Endothelial cell of umbilical vein (primary cell): ENCODE results near the gene CFAP68. TPM values are rescaled to one million over a fixed set of nuclear protein-coding genes. Genes with fewer than 3 reads are reported as not detected.

Experiments
- BruUV-seq: library from RNA; stranded (reverse); fragments of 400-500 nt; replicated peaks from 2 replicates; lab custom pipeline; 2021; lab: Mats Ljungman, UMichigan
- CTCF ChIA-PET: fragments of 300-600, 350-600 bp; sonication (Branson Sonifier 250); formaldehyde crosslinking; loops from one replicate; lab custom pipeline; 2021; ENCODE audit warnings: antibody characterized with exemption, inconsistent platforms; lab: Charles Lee
- POLR2A ChIA-PET: fragments of 300-600, 350-600 bp; sonication (Branson Sonifier 250); formaldehyde crosslinking; loops from one replicate; lab custom pipeline; 2021; ENCODE audit warnings: antibody characterized with exemption, inconsistent platforms; lab: Charles Lee
- DNase-seq: peaks from one replicate; pipeline ENCODE4 v3.0.0-alpha.2; 2011; ENCODE audit warnings: low read depth, low spot score
- FAIRE-seq: peaks from 2 replicates; lab custom pipeline; 2011; peaks lifted over from hg19 to GRCh38; lab: Jason Lieb, UNC
- H2AFZ ChIP-seq: 2 replicates; pipeline ENCODE4 v1.6.0; 2012; ENCODE audit warnings: low read depth, low read length, control low read depth, inconsistent platforms
- H3K27ac ChIP-seq: 2 replicates; pipeline ENCODE4 v1.5.1; 2011; ENCODE audit warnings: low read depth, mild to moderate bottlenecking, control low read depth, low read length, moderate library complexity; ENCODE audit not compliant: insufficient read depth
- H3K27me3 ChIP-seq, 2 experiments: 2 replicates each; pipeline versions ENCODE4 v1.6.0 to v1.6.1; 2011; ENCODE audit warnings: low read length in 2 of 2, mixed read lengths in 1 of 2; ENCODE audit not compliant: control insufficient read depth in 2 of 2, insufficient read depth in 2 of 2
- H3K36me3 ChIP-seq, 2 experiments: 2 replicates in 1 of 2; 3 replicates in 1 of 2; pipeline ENCODE4 v1.5.1; 2011; ENCODE audit warnings: low read length in 2 of 2, mild to moderate bottlenecking in 1 of 2, moderate library complexity in 1 of 2; ENCODE audit not compliant: control insufficient read depth in 2 of 2, insufficient read depth in 2 of 2; ENCODE audit errors: extremely low read depth in 1 of 2
- H3K4me1 ChIP-seq: 3 replicates; pipeline ENCODE4 v1.5.1; 2011; ENCODE audit warnings: mild to moderate bottlenecking, low read length; ENCODE audit not compliant: control insufficient read depth, insufficient read depth; ENCODE audit errors: extremely low read depth
- H3K4me2 ChIP-seq: 2 replicates; pipeline ENCODE4 v1.6.1; 2011; ENCODE audit warnings: low read length, control low read depth, mixed read lengths; ENCODE audit not compliant: insufficient read depth
- H3K4me3 ChIP-seq, 3 experiments: fragments of 200-600 bp in 1 of 3; sonication (generic), shearing (Covaris generic) in 1 of 3; replicated peaks in 1 of 3; 2 replicates each; pipeline ENCODE4 v1.5.1; 2011 to 2016; ENCODE audit warnings: control low read depth in 3 of 3, low read length in 3 of 3, mild to moderate bottlenecking in 2 of 3, inconsistent platforms in 1 of 3, low read depth in 1 of 3, moderate library complexity in 1 of 3; ENCODE audit not compliant: insufficient read depth in 1 of 3
- H3K79me2 ChIP-seq: 2 replicates; pipeline ENCODE4 v1.6.0; 2012; ENCODE audit warnings: low read length, inconsistent platforms; ENCODE audit not compliant: control insufficient read depth, insufficient read depth
- H3K9ac ChIP-seq: replicated peaks from 2 replicates; pipeline ENCODE3; 2011; ENCODE audit warnings: low read length, control low read depth; ENCODE audit not compliant: insufficient read depth; ENCODE audit errors: extremely low read depth
- H3K9me1 ChIP-seq: replicated peaks from 3 replicates; pipeline ENCODE4 v1.6.0; 2011; ENCODE audit warnings: mild to moderate bottlenecking, low read length; ENCODE audit not compliant: control insufficient read depth, insufficient read depth; ENCODE audit errors: extremely low read depth
- H3K9me3 ChIP-seq: replicated peaks from 2 replicates; pipeline ENCODE4 v1.5.1; 2012; ENCODE audit warnings: low read length, inconsistent platforms; ENCODE audit not compliant: control insufficient read depth, insufficient read depth
- H4K20me1 ChIP-seq: replicated peaks from 2 replicates; pipeline ENCODE3; 2011; ENCODE audit warnings: mild to moderate bottlenecking, low read length; ENCODE audit not compliant: control insufficient read depth, insufficient read depth; ENCODE audit errors: extremely low read depth
- CTCF ChIP-seq, 2 donors: IDR thresholded peaks; 1 replicate in 1 of 2; 2 replicates in 1 of 2; pipeline ENCODE4 v1.5.1; 2011; ENCODE audit warnings: low read length in 2 of 2, mild to moderate bottlenecking in 2 of 2, moderate library complexity in 2 of 2, control low read depth in 1 of 2, inconsistent platforms in 1 of 2, low read depth in 1 of 2; ENCODE audit not compliant: insufficient read depth in 1 of 2; ENCODE audit errors: extremely low read depth in 1 of 2
- EZH2 ChIP-seq: IDR thresholded peaks from 2 replicates; pipeline ENCODE4 v1.6.1; 2012; ENCODE audit warnings: borderline replicate concordance, low read depth, mild to moderate bottlenecking, moderate library complexity, low read length, inconsistent platforms; ENCODE audit not compliant: severe bottlenecking
- FOS ChIP-seq: IDR thresholded peaks from 2 replicates; pipeline ENCODE4 v1.6.1; 2011; ENCODE audit warnings: mild to moderate bottlenecking, low read length, moderate library complexity, borderline replicate concordance; ENCODE audit not compliant: insufficient read depth
- GATA2 ChIP-seq: IDR thresholded peaks from 2 replicates; pipeline ENCODE4 v1.7.0; 2011; ENCODE audit warnings: low read depth, mild to moderate bottlenecking, moderate library complexity, mixed read lengths, low read length; ENCODE audit not compliant: insufficient read length, insufficient read depth
- JUN ChIP-seq: IDR thresholded peaks from 2 replicates; pipeline ENCODE4 v1.6.1; 2011; ENCODE audit warnings: borderline replicate concordance, low read depth; ENCODE audit not compliant: insufficient read length, insufficient read depth
- MAX ChIP-seq: IDR thresholded peaks from 2 replicates; pipeline ENCODE4 v1.6.1; 2011; ENCODE audit not compliant: insufficient read depth, insufficient read length
- MYC ChIP-seq: IDR thresholded peaks from one replicate; pipeline ENCODE4 v1.6.1; 2011; ENCODE audit warnings: mild to moderate bottlenecking, low read depth, low read length
- POLR2A ChIP-seq: IDR thresholded peaks from 2 replicates; pipeline ENCODE4 v1.6.1; 2012; ENCODE audit warnings: low read depth, mild to moderate bottlenecking, control low read depth, low read length
- POLR2AphosphoS5 ChIP-seq: IDR thresholded peaks from 2 replicates; pipeline ENCODE4 v1.6.1; 2012; ENCODE audit warnings: low read depth, mild to moderate bottlenecking, control low read depth, low read length, moderate library complexity; ENCODE audit not compliant: insufficient read depth
- dilution Hi-C: fragments of 300-500 bp; cut with MboI; formaldehyde crosslinking; loops from one replicate; pipeline ENCODE4 v1.15.0; 2019; ENCODE audit warnings: low sequenced_read_pairs; ENCODE audit not compliant: extremely low pct_ligation_motif_present
- intact Hi-C: fragments of 100-400 bp; cut with micrococcal nuclease; formaldehyde crosslinking; loops from one replicate; pipeline ENCODE4 v1.10.0; 2022
- polyA plus RNA-seq, 4 experiments: library from polyadenylated mRNA; depleted of rRNA in 3 of 4; stranded (reverse) in 3 of 4; unstranded in 1 of 4; fragments of >200 nt; gene quantifications; 2 replicates each; pipeline versions ENCODE4 v1.2.1 to v1.2.3, GENCODE V29; 2011 to 2012; ENCODE audit warnings: missing spikeins in 1 of 4
- small RNA-seq: library from RNA; depleted of rRNA; stranded (forward); fragments of <200 nt; gene quantifications from one replicate; pipeline ENCODE3, GENCODE V24; 2012; ENCODE audit warnings: low replicate concordance, low read depth; ENCODE audit not compliant: insufficient read depth, insufficient read length
- total RNA-seq: library from RNA; stranded (reverse); gene quantifications from 2 replicates; pipeline ENCODE4 v1.2.3, GENCODE V29; 2021

CFAP68 gene
- total and polyA plus RNA-seq, 2 donors (not counting 3 experiments of a cell fraction or from before 2014, with no cell fraction given): 7.4 to 10.6 TPM

GRCh38 chr11:111934306-111934705 lies 55.0 kb downstream of the CFAP68 start:
- Histone ChIP-seq H3K4me1 (peaks cover 28% of the 10 kb centered on the region), H3K9me3 (no peaks in the 10 kb centered on the region), H2AFZ (no peak overlapping the region), H3K79me2 (peaks cover 10% of the 10 kb centered on the region), H3K9ac (no peak overlapping the region), H3K4me2 (no peak overlapping the region), H3K4me3 (no peak overlapping the region), H3K9me1 (no peaks in the 10 kb centered on the region), H3K27ac (no peak overlapping the region), H3K27me3 (no peaks in the 10 kb centered on the region), H4K20me1 (no peaks in the 10 kb centered on the region), H3K36me3 (no peaks in the 10 kb centered on the region)
- TF ChIP-seq EZH2 (no peak), JUN (no peak), MAX (no peak), FOS (no peak), CTCF (IDR thresholded peaks at IDR 0.05; ENCODE audit: extremely low read depth in 1 of 2, insufficient read depth in 1 of 2, low read depth in 1 of 2, low read length in 2 of 2) (no peak), MYC (no peak), POLR2AphosphoS5 (no peak), POLR2A (no peak), GATA2 (no peak)
- intact Hi-C loops (no loop called here), dilution Hi-C loops (no loop called here)
- CTCF ChIA-PET: interaction anchor here (1.0 to 8.7 kb wide), 3 partner anchors 10 to 63 kb away, joined by 3 to 407 read pairs (median 4); no protein-coding TSS in a partner anchor
- no TSS peak for BruUV-seq
- POLR2A ChIA-PET: no interaction called here
- no peak for FAIRE-seq
- no peak for DNase-seq

Small RNAs within 50 kb of the gene (small RNA-seq; reads per million reads assigned to genes)
- gene C11orf52 (not detected), gene GNG5P3 (not detected), gene RNA5SP351 (not detected), gene RPL37AP8 (not detected)

Other genes with a start within 250 kb of the CFAP68 start
- 42.7 and 50.8 TPM in 2 replicates for gene PPP2R1B, start 113.2 kb upstream of the CFAP68 start, total RNA-seq
- 17.0 and 18.0 TPM in 2 replicates for gene PPP2R1B, start 113.2 kb upstream of the CFAP68 start, polyA plus RNA-seq
- gene ALG9, start 8.0 kb upstream of the CFAP68 start, total RNA-seq: 29.1 and 33.5 TPM in 2 replicates
- gene ALG9, start 8.0 kb upstream of the CFAP68 start, polyA plus RNA-seq: 29.4 TPM in 2 replicates
- 1.4 and 3.3 TPM in 2 replicates for gene FDXACB1, start 376 bp upstream of the CFAP68 start, total RNA-seq
- 1.1 and 1.3 TPM in 2 replicates for gene FDXACB1, start 376 bp upstream of the CFAP68 start, polyA plus RNA-seq
- not detected in 2 replicates for gene CRYAB, start 32.2 kb downstream of the CFAP68 start, total RNA-seq
- 0.32 and 0.48 TPM in 2 replicates for gene CRYAB, start 32.2 kb downstream of the CFAP68 start, polyA plus RNA-seq
- not detected in 2 replicates for gene HSPB2, start 33.2 kb downstream of the CFAP68 start, total RNA-seq
- gene HSPB2, start 33.2 kb downstream of the CFAP68 start, polyA plus RNA-seq: not detected in 2 replicates
- gene C11orf52, start 39.4 kb downstream of the CFAP68 start, total RNA-seq: 0.31 and 0.99 TPM in 2 replicates
- gene C11orf52, start 39.4 kb downstream of the CFAP68 start, polyA plus RNA-seq: 0.76 and 1.2 TPM in 2 replicates
- 18.6 and 20.0 TPM in 2 replicates for gene DIXDC1, start 57.8 kb downstream of the CFAP68 start, total RNA-seq
- 6.4 and 8.0 TPM in 2 replicates for gene DIXDC1, start 57.8 kb downstream of the CFAP68 start, polyA plus RNA-seq
- gene DLAT, start 145.9 kb downstream of the CFAP68 start, total RNA-seq: 40.1 and 41.3 TPM in 2 replicates
- gene DLAT, start 145.9 kb downstream of the CFAP68 start, polyA plus RNA-seq: 10.5 and 13.3 TPM in 2 replicates
- 1.3 and 1.8 TPM in 2 replicates for gene PIH1D2, start 194.5 kb downstream of the CFAP68 start, total RNA-seq
- 0.49 and 0.51 TPM in 2 replicates for gene PIH1D2, start 194.5 kb downstream of the CFAP68 start, polyA plus RNA-seq
- 16.7 and 18.5 TPM in 2 replicates for gene NKAPD1, start 194.8 kb downstream of the CFAP68 start, total RNA-seq
- gene NKAPD1, start 194.8 kb downstream of the CFAP68 start, polyA plus RNA-seq: 5.2 and 7.2 TPM in 2 replicates
- gene TIMM8B, start 207.2 kb downstream of the CFAP68 start, total RNA-seq: 64.1 and 77.0 TPM in 2 replicates
- 110 and 120 TPM in 2 replicates for gene TIMM8B, start 207.2 kb downstream of the CFAP68 start, polyA plus RNA-seq
- gene SDHD, start 207.3 kb downstream of the CFAP68 start, total RNA-seq: 72.3 and 79.0 TPM in 2 replicates
- 169 and 190 TPM in 2 replicates for gene SDHD, start 207.3 kb downstream of the CFAP68 start, polyA plus RNA-seq